Ovary (tissue), 9 donors: ENCODE results near the gene ARFGAP1. TPM values are rescaled to one million over a fixed set of nuclear protein-coding genes. Genes with fewer than 3 reads are reported as not detected.
A peak's percentile ranks its signal among the peaks of the same experiment; 100 is the strongest.

Experiments
- DNase-seq, 5 donors: peaks; one replicate each; pipeline ENCODE4 v3.0.0-alpha.2; 2019 to 2020
- H3K27ac ChIP-seq, 2 donors: fragments of 200-600 bp; one replicate each; pipeline versions ENCODE4 v1.5.1 to v1.8.0; 2019 to 2022
- H3K27me3 ChIP-seq: fragments of 200-600 bp; one replicate; pipeline ENCODE4 v1.8.0; 2022
- H3K36me3 ChIP-seq: fragments of 200-600 bp; sonication (generic); one replicate; pipeline ENCODE4 v1.5.1; 2019
- H3K4me1 ChIP-seq: one replicate; pipeline ENCODE4 v1.8.1; 2013; ENCODE audit warnings: mild to moderate bottlenecking, moderate library complexity; ENCODE audit not compliant: insufficient read depth
- H3K4me3 ChIP-seq: fragments of 200-600 bp; sonication (generic); one replicate; pipeline ENCODE4 v1.5.1; 2017
- H3K9me3 ChIP-seq, 2 donors: fragments of 200-600 bp in 1 of 2; sonication (generic) in 1 of 2; one replicate each; pipeline versions ENCODE4 v1.5.1 to v1.8.1; 2013 to 2019; ENCODE audit warnings: mild to moderate bottlenecking in 1 of 2, moderate library complexity in 1 of 2
- EP300 ChIP-seq: sonication (generic); formaldehyde crosslinking; IDR thresholded peaks from one replicate; pipeline ENCODE4 v1.6.1; 2017; ENCODE audit warnings: antibody characterized with exemption
- POLR2A ChIP-seq: fragments of 450-650 bp; IDR thresholded peaks from one replicate; pipeline ENCODE4 v1.6.1; 2017; ENCODE audit warnings: antibody characterized with exemption, mild to moderate bottlenecking, moderate library complexity
- WGBS, 3 donors: extraction: QIAGEN DNeasy Blood & Tissue Kit in 1 of 3; methylation state at CpG; one replicate each; pipeline versions ENCODE4 v1.1.5 to v1.1.7; 2013 to 2017; 5-methylcytosine and 5-hydroxymethylcytosine counted together
- intact Hi-C, 4 donors: fragments of 100-400 bp; cut with DNase I; formaldehyde crosslinking; loops; one replicate each; pipeline versions ENCODE4 v1.11.0 to v1.15.1; 2022 to 2023
- polyA plus RNA-seq, 2 donors: library from polyadenylated mRNA; stranded (reverse); fragments of 200-250 nt in 1 of 2; fragments of 350-450 nt in 1 of 2; fragmentation: Illumina TruSeq in 1 of 2; extraction: RNeasy Lipid Tissue Mini Kit (QIAGEN cat#74804) in 1 of 2; gene quantifications; one replicate each; pipeline ENCODE4 v1.2.3, GENCODE V29; 2013 to 2014
- total RNA-seq, 7 donors: library from RNA; depleted of rRNA in 2 of 7; stranded (reverse); fragments of >200 nt in 2 of 7; fragmentation: NEBNext Ultra II Directional in 3 of 7; extraction: Animal tissue kit (Norgen Biotek cat#: 25700) in 3 of 7; gene quantifications; one replicate each; pipeline versions ENCODE4 v1.1.0 to v1.2.4, GENCODE V29; 2016 to 2023
- TF ChIP-seq, protein P1 (sequence below), 3 donors: fragments of 450-650 bp in 2 of 3; fragments of 200-600 bp in 1 of 3; IDR thresholded peaks; one replicate each; pipeline versions ENCODE4 v1.5.1 to v1.8.0; 2016 to 2022; ENCODE audit warnings: antibody characterized with exemption in 3 of 3, mild to moderate bottlenecking in 1 of 3
- donor health status: DM: no; HTN: no; CAD: no; lungs with moderate emphysema.
- donor health status: DM: no; HTN: no; CAD: no.
- donor health status: Bipolar disorder and iron deficiency.
- donor health status: DM: yes; HTN: yes; CAD: no.
- donor health status: DM: no; HTN: no; CAD: no.
- donor health status: DM: yes; HTN: yes; CAD: no.

Gene ARFGAP1
- total and polyA plus RNA-seq, 9 donors = 18.9 to 80.2 (median 68.7) TPM

DNA sequence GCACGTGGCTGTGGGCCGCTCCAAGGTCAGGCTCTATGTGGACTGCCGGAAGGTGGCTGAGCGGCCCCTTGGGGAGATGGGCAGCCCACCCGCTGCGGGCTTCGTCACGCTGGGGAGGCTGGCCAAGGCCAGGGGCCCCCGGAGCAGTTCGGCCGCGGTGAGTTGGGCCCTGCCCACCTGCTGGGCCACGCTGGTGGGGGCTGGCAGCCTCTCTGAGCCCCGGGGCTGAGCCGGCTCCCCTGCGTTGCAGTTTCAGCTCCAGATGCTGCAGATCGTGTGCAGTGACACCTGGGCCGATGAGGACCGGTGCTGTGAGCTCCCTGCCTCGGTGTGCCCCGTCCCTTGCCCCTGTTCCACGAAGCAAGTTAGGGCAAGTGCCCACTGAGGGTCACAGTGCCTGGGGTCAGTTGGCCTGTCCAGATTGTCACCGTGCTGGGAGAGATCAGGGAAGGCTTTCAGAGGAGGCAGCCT lies 47.5 kb downstream of the ARFGAP1 start:
- H3K9me3 ChIP-seq = no peaks in the 10 kb centered on the region
- no peak overlapping the region for H3K4me3 ChIP-seq
- DNase-seq = peak in 3 of 5 donors; percentile 9 to 32 (median 24)
- H3K36me3 ChIP-seq = no peaks in the 10 kb centered on the region
- H3K27ac ChIP-seq = no peak overlapping the region
- no peaks in the 10 kb centered on the region for H3K4me1 ChIP-seq
- no peaks in the 10 kb centered on the region for H3K27me3 ChIP-seq
- no peak for TF ChIP-seq EP300
- TF ChIP-seq, protein P1, sequence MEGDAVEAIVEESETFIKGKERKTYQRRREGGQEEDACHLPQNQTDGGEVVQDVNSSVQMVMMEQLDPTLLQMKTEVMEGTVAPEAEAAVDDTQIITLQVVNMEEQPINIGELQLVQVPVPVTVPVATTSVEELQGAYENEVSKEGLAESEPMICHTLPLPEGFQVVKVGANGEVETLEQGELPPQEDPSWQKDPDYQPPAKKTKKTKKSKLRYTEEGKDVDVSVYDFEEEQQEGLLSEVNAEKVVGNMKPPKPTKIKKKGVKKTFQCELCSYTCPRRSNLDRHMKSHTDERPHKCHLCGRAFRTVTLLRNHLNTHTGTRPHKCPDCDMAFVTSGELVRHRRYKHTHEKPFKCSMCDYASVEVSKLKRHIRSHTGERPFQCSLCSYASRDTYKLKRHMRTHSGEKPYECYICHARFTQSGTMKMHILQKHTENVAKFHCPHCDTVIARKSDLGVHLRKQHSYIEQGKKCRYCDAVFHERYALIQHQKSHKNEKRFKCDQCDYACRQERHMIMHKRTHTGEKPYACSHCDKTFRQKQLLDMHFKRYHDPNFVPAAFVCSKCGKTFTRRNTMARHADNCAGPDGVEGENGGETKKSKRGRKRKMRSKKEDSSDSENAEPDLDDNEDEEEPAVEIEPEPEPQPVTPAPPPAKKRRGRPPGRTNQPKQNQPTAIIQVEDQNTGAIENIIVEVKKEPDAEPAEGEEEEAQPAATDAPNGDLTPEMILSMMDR (IDR thresholded peaks at IDR 0.05) = no peak
- TF ChIP-seq POLR2A = no peak
- WGBS, 3 donors = 41 to 62% (median 45%) methylated on average over 20 to 23 of the region's 23 CpGs
- intact Hi-C loops = no loop called here

DNA sequence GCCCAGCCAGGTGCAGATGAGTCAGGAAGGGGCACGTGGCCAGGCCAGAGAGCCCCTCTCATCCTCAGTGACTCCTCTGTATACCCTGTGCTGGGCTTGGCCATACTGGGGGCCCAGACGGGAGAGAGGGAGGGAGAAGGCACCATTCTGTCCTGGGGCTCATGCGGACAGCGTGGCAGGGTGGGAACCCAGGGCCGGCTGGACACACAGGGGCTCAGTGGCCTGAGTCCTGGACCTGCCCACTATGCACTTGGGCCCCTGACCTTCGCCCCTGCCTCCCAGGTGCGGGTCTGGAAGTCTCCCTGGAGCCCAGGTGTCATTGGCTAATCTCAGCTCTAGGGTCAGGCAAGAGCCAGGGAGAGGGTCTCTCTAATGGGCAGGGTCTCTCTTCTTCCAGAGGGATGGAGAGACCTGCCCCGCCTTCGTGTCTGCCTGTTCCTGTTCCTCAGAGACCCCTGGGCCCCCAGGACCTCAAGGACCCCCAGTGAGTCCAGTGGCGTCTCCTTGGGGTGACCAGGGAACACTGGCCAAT lies 48.1 kb downstream of the ARFGAP1 start:
- intact Hi-C loops = no loop called here
- TF ChIP-seq, protein P1 (IDR thresholded peaks at IDR 0.05) = no peak
- TF ChIP-seq EP300 (no peak), POLR2A (no peak)
- no peaks in the 10 kb centered on the region for H3K9me3 ChIP-seq
- no peaks in the 10 kb centered on the region for H3K4me1 ChIP-seq
- peak overlapping the region in 1 of 2 donors; percentile 2 for H3K27ac ChIP-seq
- H3K36me3 ChIP-seq = no peaks in the 10 kb centered on the region
- H3K27me3 ChIP-seq = no peaks in the 10 kb centered on the region
- 65 to 70% (median 69%) methylated on average over 10 of the region's 10 CpGs for WGBS, 3 donors
- H3K4me3 ChIP-seq = no peak overlapping the region
- peak in 2 of 5 donors; percentile 19 to 41 for DNase-seq

DNA sequence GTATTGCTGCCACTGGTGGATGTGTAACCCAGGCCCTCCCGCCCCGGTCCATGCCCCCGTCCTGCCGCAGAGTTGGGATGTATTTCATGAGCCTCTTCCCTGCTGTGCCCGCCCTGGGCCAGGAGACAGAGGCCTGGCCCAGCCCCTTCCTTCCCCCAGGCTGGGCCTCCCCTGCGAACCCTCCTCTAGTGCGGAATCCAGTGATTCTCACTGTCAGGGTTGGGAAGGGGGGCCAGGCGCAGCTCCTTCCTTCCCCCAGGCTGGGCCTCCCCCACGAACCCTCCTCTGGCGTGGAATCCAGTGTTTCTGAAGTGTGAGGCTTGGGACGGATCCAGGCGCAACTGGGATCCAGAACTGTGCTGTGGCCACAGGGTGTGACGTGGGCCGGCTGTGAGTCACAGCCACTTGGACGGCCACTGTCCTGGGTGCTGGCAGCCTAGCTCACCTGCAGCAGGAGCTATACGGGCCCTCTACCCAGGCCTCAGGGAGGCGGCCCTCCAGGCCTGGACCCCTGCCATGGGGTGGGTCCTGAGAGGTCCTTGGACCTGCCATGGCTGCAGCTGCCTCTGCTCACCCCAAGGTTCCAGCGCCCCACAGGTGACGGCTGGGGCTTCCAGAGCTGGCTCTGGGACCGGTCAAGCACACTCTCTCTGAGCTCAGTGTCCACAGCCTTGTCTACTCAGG lies 48.7 kb downstream of the ARFGAP1 start:
- 29 to 45% (median 41%) methylated on average over 16 to 20 of the region's 20 CpGs for WGBS, 3 donors
- peak overlapping the region in 1 of 2 donors; percentile 2 for H3K27ac ChIP-seq
- TF ChIP-seq, protein P1 (IDR thresholded peaks at IDR 0.05) = no peak
- TF ChIP-seq POLR2A (no peak), EP300 (no peak)
- peak; percentile 73 to 86 (median 81) for DNase-seq
- no peaks in the 10 kb centered on the region for H3K4me1 ChIP-seq
- intact Hi-C loops = no loop called here
- H3K27me3 ChIP-seq = no peaks in the 10 kb centered on the region
- no peaks in the 10 kb centered on the region for H3K9me3 ChIP-seq
- H3K36me3 ChIP-seq = no peaks in the 10 kb centered on the region
- H3K4me3 ChIP-seq = no peak overlapping the region

DNA sequence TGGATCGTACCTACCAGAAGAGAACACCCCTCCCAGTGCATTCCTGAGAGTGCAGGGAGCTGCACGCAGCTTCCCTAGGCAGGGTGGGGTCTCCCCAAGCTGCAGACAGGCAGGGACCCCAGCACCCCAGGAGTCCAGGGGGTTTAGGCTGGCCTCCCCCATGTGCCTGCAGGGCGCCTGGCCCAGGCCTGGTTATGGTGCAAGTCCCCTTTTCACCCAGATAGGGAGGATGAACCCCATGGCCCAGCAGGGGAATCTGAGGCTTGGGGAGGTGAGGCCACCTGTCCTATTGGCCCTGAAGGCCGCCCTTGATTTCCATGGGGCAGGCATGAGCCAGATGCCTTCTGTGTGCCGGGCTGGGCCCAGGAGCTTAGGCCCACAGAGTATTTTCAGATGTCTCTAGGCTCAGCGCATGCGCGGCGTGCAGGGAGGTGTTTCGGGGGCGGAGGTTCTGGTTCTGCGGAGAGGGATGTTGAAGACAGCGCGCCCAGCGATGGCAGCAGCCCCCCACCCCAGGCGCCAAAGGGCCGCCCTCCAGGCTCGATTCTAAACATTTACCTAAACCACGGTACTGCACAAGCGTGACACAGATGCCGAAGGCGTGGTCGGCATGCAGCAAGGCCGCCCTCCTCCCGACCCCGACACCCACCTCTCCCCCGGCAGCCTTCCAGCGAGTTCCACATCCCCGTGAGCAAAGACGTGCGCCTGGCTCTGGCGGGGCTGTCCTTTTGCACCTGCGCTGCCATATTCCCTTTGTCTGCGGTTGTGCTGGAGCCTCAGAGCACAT lies 49.7 kb downstream of the ARFGAP1 start:
- peak in 4 of 5 donors; percentile 41 to 53 (median 47) for DNase-seq
- Histone ChIP-seq H3K9me3 (no peaks in the 10 kb centered on the region), H3K4me1 (no peaks in the 10 kb centered on the region), H3K27ac (peak overlapping the region in 1 of 2 donors; percentile 2), H3K27me3 (no peaks in the 10 kb centered on the region), H3K36me3 (no peaks in the 10 kb centered on the region), H3K4me3 (no peak overlapping the region)
- TF ChIP-seq EP300 (no peak), POLR2A (no peak)
- TF ChIP-seq, protein P1 (IDR thresholded peaks at IDR 0.05) = no peak
- WGBS, 3 donors = 46 to 71% (median 68%) methylated on average over 34 of the region's 34 CpGs
- intact Hi-C loops = no loop called here
